Skeletal muscle satellite cell (primary cell): ENCODE measurements around the gene POMGNT1.

Experiments used
- H3K27me3 ChIP-seq: 2 replicates; pipeline ENCODE4 v1.7.0; 2013; ENCODE audit warnings: low read length; ENCODE audit not compliant: control insufficient read depth, insufficient read depth
- H3K36me3 ChIP-seq: 2 replicates; pipeline ENCODE4 v1.7.0; 2013; ENCODE audit warnings: mild to moderate bottlenecking, control low read depth, low read length; ENCODE audit not compliant: insufficient read depth
- H3K4me1 ChIP-seq: 2 replicates; pipeline ENCODE4 v1.7.0; 2013; ENCODE audit warnings: low read length; ENCODE audit not compliant: control insufficient read depth, insufficient read depth
- H3K4me2 ChIP-seq: 2 replicates; pipeline ENCODE4 v1.7.0; 2013; ENCODE audit warnings: mild to moderate bottlenecking, low read length
- H3K4me3 ChIP-seq: 2 replicates; pipeline ENCODE4 v1.7.0; 2013; ENCODE audit warnings: low read length
- H3K9ac ChIP-seq: 2 replicates; pipeline ENCODE4 v1.7.0; 2013; ENCODE audit warnings: mild to moderate bottlenecking, low read depth, low read length, moderate library complexity
- H3K9me3 ChIP-seq: replicated peaks from 2 replicates; pipeline ENCODE4 v1.7.0; 2013; ENCODE audit warnings: mild to moderate bottlenecking, control low read depth, low read length

Gene POMGNT1

GRCh38 chr1:46168477-46168876 lies 29.8 kb downstream of the POMGNT1 start:
- Histone ChIP-seq H3K27me3 (peaks cover 41% of the 10 kb centered on the region), H3K4me1 (peaks cover 18% of the 10 kb centered on the region), H3K9me3 (no peaks in the 10 kb centered on the region), H3K36me3 (no peaks in the 10 kb centered on the region), H3K9ac (no peak overlapping the region), H3K4me2 (no peak overlapping the region), H3K4me3 (no peak overlapping the region)

DNA sequence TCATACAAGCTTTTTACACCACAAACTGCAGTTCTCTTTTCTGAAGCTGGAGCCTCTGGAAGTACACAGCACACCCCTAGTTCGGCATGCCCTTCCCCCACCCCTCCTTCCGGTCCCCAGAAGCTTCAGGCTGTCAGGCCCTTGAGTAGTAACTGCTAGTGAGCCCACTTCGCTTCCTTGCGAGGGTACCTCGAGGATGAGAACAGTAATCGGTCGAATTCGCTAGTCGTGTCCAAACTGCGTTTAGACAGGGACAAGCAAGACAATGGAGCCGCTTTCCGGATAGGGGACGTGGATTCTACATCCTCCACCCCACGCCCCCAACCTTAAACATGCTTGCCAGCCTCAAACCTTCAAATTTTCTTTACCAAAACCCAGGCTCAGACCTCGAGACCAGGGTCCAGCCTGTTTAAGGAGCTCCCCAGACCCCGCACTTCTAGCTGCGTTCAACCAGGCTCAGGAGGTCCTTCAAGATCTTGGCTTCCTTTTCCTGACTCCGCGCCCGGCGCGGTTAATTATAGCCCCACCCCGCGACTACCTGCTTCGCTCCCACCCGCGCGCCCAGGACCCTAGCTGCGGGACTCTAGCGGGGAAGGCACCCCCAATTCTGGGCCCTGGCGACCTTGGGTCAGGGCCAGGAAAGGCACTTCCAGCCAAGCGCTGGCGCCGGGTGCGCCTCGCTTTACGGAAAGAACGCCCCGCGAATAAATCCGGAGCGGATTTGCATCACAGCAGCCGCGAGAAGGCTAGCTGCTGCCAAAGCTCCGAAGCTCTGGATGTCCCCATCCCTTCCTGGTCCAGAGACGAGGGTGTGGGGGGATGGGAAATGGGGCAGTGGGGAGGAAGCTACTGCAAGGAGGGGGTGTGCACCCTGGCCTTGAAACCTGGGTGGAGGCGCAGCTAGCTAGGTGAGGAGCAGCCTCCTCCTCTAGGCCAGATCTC lies 31.4 kb downstream of the POMGNT1 start:
- Histone ChIP-seq H3K36me3 (no peaks in the 10 kb centered on the region), H3K4me2 (peak overlapping the region; percentile 88), H3K4me3 (peak overlapping the region; percentile 64), H3K9ac (no peak overlapping the region), H3K9me3 (no peaks in the 10 kb centered on the region), H3K4me1 (peaks cover 15% of the 10 kb centered on the region), H3K27me3 (peaks cover 45% of the 10 kb centered on the region)

DNA sequence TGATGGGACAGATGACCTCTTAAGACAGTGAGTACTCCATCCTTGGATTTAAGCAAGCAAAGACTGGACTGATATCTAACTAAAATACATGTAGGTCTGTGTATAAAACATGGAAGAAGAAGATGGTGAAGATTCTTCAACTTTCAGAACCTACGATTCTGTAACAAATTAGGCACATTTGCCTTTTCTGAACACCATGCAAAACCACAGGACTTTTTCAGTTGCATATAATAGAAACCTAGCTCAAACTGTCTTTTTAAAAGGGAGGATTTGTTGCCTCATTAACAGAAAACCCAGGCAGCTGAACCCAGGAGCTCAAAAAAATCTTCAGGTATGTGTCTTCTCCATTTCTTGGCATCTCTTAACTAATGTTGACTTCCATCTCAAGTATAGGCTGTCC lies 38.0 kb downstream of the POMGNT1 start:
- no peak overlapping the region for H3K4me3 ChIP-seq
- H3K36me3 ChIP-seq: no peaks in the 10 kb centered on the region
- no peak overlapping the region for H3K9ac ChIP-seq
- H3K9me3 ChIP-seq: no peaks in the 10 kb centered on the region
- H3K4me1 ChIP-seq: no peaks in the 10 kb centered on the region
- H3K4me2 ChIP-seq: no peak overlapping the region
- H3K27me3 ChIP-seq: peaks cover 16% of the 10 kb centered on the region

- H3K9me3 ChIP-seq: no peaks in the 10 kb centered on the region
- no peak overlapping the region for H3K9ac ChIP-seq
- no peaks in the 10 kb centered on the region for H3K36me3 ChIP-seq
- H3K27me3 ChIP-seq: peaks cover 13% of the 10 kb centered on the region
- H3K4me1 ChIP-seq: no peaks in the 10 kb centered on the region
- no peak overlapping the region for H3K4me2 ChIP-seq
- no peak overlapping the region for H3K4me3 ChIP-seq
Observed at GRCh38 chr1:46159516-46159915, 38.7 kb downstream of the POMGNT1 start.

DNA sequence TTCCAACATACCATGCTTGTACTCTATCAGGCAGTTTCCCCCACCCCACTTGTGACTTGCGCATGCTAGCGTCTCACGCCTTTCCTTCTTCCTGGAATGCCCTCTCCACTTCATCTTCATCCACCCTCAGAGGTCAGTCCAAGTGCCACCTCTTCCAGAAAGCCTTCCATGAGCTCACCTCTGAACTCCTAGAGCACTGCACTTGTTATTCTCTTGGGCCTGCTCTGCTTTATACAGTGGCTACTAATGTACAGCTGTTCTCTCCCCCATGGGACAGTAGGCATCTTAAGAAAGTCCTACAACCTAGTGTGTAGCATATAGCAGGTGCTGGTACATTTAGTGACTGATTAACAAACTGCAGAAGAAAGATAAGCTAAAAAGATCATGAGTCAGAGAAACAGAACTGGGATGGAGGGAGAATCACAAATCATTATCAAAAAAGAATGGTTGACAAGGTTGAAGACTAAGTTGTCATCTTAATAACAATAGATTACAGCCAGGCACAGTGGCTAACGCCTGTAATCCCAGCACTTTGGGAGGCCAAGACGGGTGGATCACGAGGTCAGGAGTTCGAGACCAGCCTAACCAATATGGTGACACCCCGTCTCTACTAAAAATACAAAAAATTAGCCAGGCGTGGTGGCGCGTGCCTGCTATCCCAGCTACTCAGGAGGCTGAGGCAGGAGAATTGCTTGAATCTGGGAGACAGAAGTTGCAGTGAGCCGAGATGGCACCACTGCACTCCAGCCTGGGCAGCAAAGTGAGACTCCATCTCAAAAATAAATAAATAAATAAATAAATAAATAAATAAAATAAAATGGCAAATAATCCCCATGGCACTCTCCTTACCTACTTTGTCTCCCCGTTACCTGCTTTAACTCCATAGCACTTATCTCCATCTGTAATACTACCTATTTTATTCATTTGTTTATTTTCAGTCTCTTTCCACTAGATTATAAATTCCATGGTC lies 39.6 kb downstream of the POMGNT1 start:
- H3K27me3 ChIP-seq: peaks cover 9% of the 10 kb centered on the region
- no peaks in the 10 kb centered on the region for H3K4me1 ChIP-seq
- H3K9ac ChIP-seq: no peak overlapping the region
- no peaks in the 10 kb centered on the region for H3K36me3 ChIP-seq
- H3K4me2 ChIP-seq: no peak overlapping the region
- no peaks in the 10 kb centered on the region for H3K9me3 ChIP-seq
- H3K4me3 ChIP-seq: no peak overlapping the region

- H3K4me3 ChIP-seq: no peak overlapping the region
- no peak overlapping the region for H3K4me2 ChIP-seq
- H3K9me3 ChIP-seq: no peaks in the 10 kb centered on the region
- no peak overlapping the region for H3K9ac ChIP-seq
- no peaks in the 10 kb centered on the region for H3K4me1 ChIP-seq
- peaks cover 4% of the 10 kb centered on the region for H3K27me3 ChIP-seq
- no peaks in the 10 kb centered on the region for H3K36me3 ChIP-seq
Observed at GRCh38 chr1:46157916-46158311, 40.3 kb downstream of the POMGNT1 start.

DNA sequence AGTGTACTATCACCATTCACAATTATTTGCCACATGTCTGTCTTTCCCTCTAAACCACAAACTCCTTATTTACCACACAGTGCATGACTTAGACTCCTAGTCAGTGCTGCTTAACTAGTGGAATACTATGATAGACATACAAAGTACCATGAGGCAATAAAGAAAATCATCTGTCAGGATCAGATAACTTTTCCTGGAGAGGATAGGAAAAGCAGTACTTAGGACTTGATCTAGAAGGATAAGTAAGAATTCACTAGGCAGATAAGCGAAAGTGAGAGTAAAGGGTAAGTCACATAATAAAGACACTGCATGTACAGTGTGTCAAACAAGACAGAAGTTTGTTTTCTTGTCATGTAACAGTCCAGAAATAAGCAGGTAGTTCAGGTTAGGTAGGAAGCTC lies 44.5 kb downstream of the POMGNT1 start:
- Histone ChIP-seq H3K4me1 (peaks cover 6% of the 10 kb centered on the region), H3K27me3 (no peaks in the 10 kb centered on the region), H3K36me3 (no peaks in the 10 kb centered on the region), H3K9ac (no peak overlapping the region), H3K9me3 (no peaks in the 10 kb centered on the region), H3K4me2 (no peak overlapping the region), H3K4me3 (no peak overlapping the region)

DNA sequence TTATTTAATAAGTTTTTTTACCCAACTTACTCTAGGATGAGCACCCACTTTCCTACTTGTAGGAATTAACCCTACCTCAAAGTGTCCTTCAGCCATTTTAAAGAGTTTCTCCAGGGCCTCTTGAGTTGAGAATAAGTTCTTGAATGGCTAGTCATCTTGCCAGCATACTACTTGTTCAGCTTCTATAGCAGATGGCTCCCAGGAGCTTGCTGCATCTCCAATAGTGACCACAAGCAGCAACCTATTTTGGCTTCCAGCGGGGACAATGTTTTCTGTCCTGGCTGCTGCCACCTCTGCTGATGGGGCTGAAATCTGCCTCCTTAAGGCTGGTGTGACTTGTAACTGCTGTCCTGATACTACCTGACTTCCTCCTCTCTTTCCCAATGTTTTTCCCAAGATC lies 45.0 kb downstream of the POMGNT1 start:
- no peaks in the 10 kb centered on the region for H3K36me3 ChIP-seq
- no peak overlapping the region for H3K9ac ChIP-seq
- no peaks in the 10 kb centered on the region for H3K27me3 ChIP-seq
- H3K4me2 ChIP-seq: no peak overlapping the region
- H3K4me1 ChIP-seq: peaks cover 6% of the 10 kb centered on the region
- no peaks in the 10 kb centered on the region for H3K9me3 ChIP-seq
- H3K4me3 ChIP-seq: no peak overlapping the region

DNA sequence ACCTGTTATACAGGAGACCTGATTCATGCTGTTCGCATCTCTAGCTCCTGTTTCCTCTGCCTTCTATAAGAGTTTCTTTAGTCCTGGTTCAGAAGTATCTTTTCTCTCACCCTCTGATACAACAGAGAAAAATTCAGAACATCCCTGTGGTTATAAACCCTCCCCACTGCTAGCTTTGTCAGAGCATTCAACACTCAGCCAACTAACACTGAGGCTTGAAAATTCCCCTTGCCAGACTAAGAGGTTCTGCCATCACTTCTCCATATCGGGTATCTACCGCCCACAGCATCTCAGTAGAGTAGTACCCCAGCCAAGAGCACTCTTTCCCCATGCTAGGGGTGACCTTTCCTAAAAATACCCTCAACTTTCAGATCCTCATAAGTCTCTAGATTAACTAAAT lies 46.2 kb downstream of the POMGNT1 start:
- Histone ChIP-seq H3K4me3 (no peak overlapping the region), H3K9ac (no peak overlapping the region), H3K4me1 (peaks cover 6% of the 10 kb centered on the region), H3K4me2 (no peak overlapping the region), H3K9me3 (no peaks in the 10 kb centered on the region), H3K27me3 (no peaks in the 10 kb centered on the region), H3K36me3 (no peaks in the 10 kb centered on the region)

GRCh38 chr1:46150085-46150484 lies 48.1 kb downstream of the POMGNT1 start:
- Histone ChIP-seq H3K27me3 (peaks cover 9% of the 10 kb centered on the region), H3K9me3 (no peaks in the 10 kb centered on the region), H3K36me3 (no peaks in the 10 kb centered on the region), H3K4me1 (peaks cover 6% of the 10 kb centered on the region), H3K4me3 (no peak overlapping the region), H3K9ac (no peak overlapping the region), H3K4me2 (no peak overlapping the region)

GRCh38 chr1:46148318-46148717 lies 49.9 kb downstream of the POMGNT1 start:
- H3K36me3 ChIP-seq: no peaks in the 10 kb centered on the region
- no peak overlapping the region for H3K4me2 ChIP-seq
- peaks cover 9% of the 10 kb centered on the region for H3K27me3 ChIP-seq
- no peak overlapping the region for H3K9ac ChIP-seq
- H3K4me1 ChIP-seq: peaks cover 6% of the 10 kb centered on the region
- H3K9me3 ChIP-seq: no peaks in the 10 kb centered on the region
- H3K4me3 ChIP-seq: no peak overlapping the region
